Measurements from ENCODE around the gene ZCCHC14. TPM values are rescaled to one million over a fixed set of nuclear protein-coding genes. Genes with fewer than 3 reads are reported as not detected.

ZCCHC14 gene
- total and polyA plus RNA-seq, 2 experiments from 2014 or later: 7.9 to 23.2 TPM

GRCh38 chr16:87369117-87369765 is 123.6 kb downstream of the ZCCHC14 start:
- H3K9me3 ChIP-seq (ENCODE audit: low read depth): no peaks in the 10 kb centered on the region
- H3K4me1 ChIP-seq (ENCODE audit: low read depth): peaks cover 6% of the 10 kb centered on the region
- no peak overlapping the region for H3K27ac ChIP-seq
- H3K36me3 ChIP-seq: no peaks in the 10 kb centered on the region
- TF ChIP-seq, protein P1, sequence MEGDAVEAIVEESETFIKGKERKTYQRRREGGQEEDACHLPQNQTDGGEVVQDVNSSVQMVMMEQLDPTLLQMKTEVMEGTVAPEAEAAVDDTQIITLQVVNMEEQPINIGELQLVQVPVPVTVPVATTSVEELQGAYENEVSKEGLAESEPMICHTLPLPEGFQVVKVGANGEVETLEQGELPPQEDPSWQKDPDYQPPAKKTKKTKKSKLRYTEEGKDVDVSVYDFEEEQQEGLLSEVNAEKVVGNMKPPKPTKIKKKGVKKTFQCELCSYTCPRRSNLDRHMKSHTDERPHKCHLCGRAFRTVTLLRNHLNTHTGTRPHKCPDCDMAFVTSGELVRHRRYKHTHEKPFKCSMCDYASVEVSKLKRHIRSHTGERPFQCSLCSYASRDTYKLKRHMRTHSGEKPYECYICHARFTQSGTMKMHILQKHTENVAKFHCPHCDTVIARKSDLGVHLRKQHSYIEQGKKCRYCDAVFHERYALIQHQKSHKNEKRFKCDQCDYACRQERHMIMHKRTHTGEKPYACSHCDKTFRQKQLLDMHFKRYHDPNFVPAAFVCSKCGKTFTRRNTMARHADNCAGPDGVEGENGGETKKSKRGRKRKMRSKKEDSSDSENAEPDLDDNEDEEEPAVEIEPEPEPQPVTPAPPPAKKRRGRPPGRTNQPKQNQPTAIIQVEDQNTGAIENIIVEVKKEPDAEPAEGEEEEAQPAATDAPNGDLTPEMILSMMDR (IDR thresholded peaks at IDR 0.05; ENCODE audit: low read depth, low read length): no peak
- no peaks in the 10 kb centered on the region for H3K27me3 ChIP-seq
- DNase-seq (ENCODE audit: low read depth in 1 of 2, low spot score in 1 of 2): no peak
- no peak overlapping the region for H3K4me3 ChIP-seq

- H3K27me3 ChIP-seq: no peaks in the 10 kb centered on the region
- no peak overlapping the region for H3K4me3 ChIP-seq
- TF ChIP-seq, protein P1 (IDR thresholded peaks at IDR 0.05; ENCODE audit: low read depth, low read length): no peak
- peaks cover 15% of the 10 kb centered on the region for H3K4me1 ChIP-seq (ENCODE audit: low read depth)
- H3K27ac ChIP-seq: no peak overlapping the region
- H3K36me3 ChIP-seq: no peaks in the 10 kb centered on the region
- H3K9me3 ChIP-seq (ENCODE audit: low read depth): no peaks in the 10 kb centered on the region
- no peak for DNase-seq (ENCODE audit: low read depth in 1 of 2, low spot score in 1 of 2)
Observed at GRCh38 chr16:87368029-87368770, 124.6 kb downstream of the ZCCHC14 start.

DNA sequence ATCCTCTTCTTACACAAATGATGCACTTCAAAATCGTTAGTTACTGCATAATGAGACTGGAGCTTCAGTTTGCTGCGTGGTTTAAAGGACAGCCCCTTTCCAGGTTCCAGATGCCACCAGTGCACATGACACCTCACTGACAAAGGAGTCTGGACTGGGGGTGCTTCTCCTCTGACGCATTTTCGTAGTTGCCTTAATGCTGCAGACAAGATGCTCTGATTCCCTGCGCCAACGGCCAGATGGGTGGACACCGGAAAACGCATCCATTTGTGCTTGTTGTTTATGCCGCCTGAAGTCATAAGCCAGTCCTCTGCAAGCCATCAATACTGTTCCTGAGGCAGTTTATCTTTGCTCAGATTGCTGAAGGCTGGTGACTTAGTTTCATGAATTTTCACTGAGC is 125.3 kb downstream of the ZCCHC14 start:
- Histone ChIP-seq H3K36me3 (no peaks in the 10 kb centered on the region), H3K27me3 (no peaks in the 10 kb centered on the region), H3K9me3 (ENCODE audit: low read depth) (no peaks in the 10 kb centered on the region), H3K27ac (no peak overlapping the region), H3K4me3 (no peak overlapping the region), H3K4me1 (ENCODE audit: low read depth) (peaks cover 15% of the 10 kb centered on the region)
- TF ChIP-seq, protein P1 (IDR thresholded peaks at IDR 0.05; ENCODE audit: low read depth, low read length): no peak
- DNase-seq (ENCODE audit: low read depth in 1 of 2, low spot score in 1 of 2): no peak

DNA sequence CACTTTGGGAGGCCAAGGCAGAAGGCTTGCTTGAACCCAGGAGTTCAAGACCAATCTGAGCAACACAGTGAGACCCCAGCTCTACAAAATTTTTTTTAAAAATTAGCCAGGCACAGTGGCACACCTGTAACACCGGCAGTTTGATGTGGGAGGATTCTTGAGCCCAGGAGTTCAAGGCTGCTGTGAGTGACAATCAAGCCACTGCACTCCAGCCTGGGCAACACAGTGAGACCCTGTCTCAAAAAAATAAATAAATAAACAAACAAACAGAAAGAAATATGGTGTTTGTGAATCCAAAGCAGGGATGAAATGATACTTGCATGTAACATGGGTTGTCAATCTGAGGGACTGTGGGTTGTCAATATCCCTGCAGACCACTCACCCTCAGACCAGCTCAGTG is 125.9 kb downstream of the ZCCHC14 start:
- H3K36me3 ChIP-seq: no peaks in the 10 kb centered on the region
- no peaks in the 10 kb centered on the region for H3K9me3 ChIP-seq (ENCODE audit: low read depth)
- no peak overlapping the region for H3K4me3 ChIP-seq
- peaks cover 15% of the 10 kb centered on the region for H3K4me1 ChIP-seq (ENCODE audit: low read depth)
- H3K27ac ChIP-seq: no peak overlapping the region
- TF ChIP-seq, protein P1 (IDR thresholded peaks at IDR 0.05; ENCODE audit: low read depth, low read length): no peak
- no peaks in the 10 kb centered on the region for H3K27me3 ChIP-seq
- no peak for DNase-seq (ENCODE audit: low read depth in 1 of 2, low spot score in 1 of 2)

- no peak for DNase-seq (ENCODE audit: low read depth in 1 of 2, low spot score in 1 of 2)
- Histone ChIP-seq H3K27me3 (no peaks in the 10 kb centered on the region), H3K27ac (no peak overlapping the region), H3K9me3 (ENCODE audit: low read depth) (no peaks in the 10 kb centered on the region), H3K4me1 (ENCODE audit: low read depth) (peaks cover 11% of the 10 kb centered on the region), H3K4me3 (no peak overlapping the region), H3K36me3 (no peaks in the 10 kb centered on the region)
- TF ChIP-seq, protein P1 (IDR thresholded peaks at IDR 0.05; ENCODE audit: low read depth, low read length): no peak
Observed at GRCh38 chr16:87366288-87366687, 126.5 kb downstream of the ZCCHC14 start.
